HG02970 (cell line): ENCODE results near the gene NEURL1B.
"Not testable (repeated sequence)": the region's sequence is repeated elsewhere in the genome, so short reads cannot be mapped to it uniquely, and the experiment has no call there.

Source experiments
- ATAC-seq: cut with Tn5 transposase; IDR thresholded peaks from one replicate; pipeline ENCODE4 v1.9.1; 2021; ENCODE audit warnings: mild to moderate bottlenecking, moderate library complexity, moderate number of reproducible peaks; ENCODE audit not compliant: unreplicated experiment, low FRiP score

Gene NEURL1B

DNA sequence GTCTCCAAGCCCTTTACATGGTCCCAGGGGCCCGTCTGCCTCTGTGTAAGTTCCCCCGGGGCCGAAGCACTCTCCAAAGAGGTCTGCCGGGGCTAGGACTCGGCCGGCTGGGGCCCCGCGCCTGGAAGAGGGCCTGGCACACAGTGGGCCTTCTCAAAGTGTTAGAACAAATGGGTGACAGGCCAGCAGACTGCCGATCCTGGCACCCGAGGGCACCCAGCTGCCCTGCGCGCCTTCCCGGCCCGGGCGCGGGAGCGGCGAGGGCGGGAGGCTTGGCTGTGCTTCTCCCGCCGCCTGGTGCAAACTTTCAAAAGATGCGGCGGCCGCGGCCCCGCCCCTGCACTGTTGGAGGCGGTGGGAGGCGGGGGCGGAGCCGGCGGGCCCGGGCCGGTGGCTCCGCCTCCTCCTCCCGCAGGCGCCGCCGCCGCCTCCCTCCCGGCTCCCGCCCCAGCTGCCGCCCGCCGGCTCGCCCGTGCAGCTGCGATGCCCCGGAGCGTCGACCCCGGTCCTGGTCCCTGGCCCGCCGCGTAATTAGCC is at the start of gene NEURL1B:
TSS of gene NEURL1B (plus strand) at position 442 of the 537 bp plus-strand sequence. CDS start 144 bp downstream, outside the sequence.
- peak; percentile 67 for ATAC-seq

GRCh38 chr5:172591636-172592035 is 49.4 kb upstream of the NEURL1B start:
- ATAC-seq, result no peak

GRCh38 chr5:172592881-172593280 is 48.2 kb upstream of the NEURL1B start:
- ATAC-seq, result no peak

GRCh38 chr5:172593306-172593705 is 47.8 kb upstream of the NEURL1B start:
- ATAC-seq, result no peak

DNA sequence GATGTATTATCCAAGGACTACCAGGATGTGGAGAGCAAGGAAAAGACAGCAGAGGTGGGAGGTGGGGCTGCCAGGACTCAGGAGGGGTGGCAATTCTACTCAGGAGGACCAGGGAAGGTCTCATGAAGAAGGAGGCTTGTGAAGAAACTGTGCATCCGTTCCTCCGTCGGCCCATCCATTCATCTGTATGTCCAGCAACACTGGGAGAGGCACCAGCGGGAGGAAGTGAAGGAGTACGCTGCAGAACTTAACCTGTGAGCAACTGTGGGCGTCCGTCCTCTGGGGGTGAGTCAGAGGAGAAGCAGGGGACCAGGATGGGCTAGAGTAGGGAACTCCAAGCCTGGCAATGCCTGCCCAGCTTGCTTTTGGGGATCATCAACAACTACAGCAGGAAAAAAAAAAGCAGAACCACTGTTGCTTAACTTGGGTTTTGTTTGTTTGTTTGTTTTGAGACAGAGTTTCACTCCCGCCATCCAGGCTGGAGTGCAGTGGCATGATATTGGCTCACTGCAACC is 47.3 kb upstream of the NEURL1B start:
- no peak for ATAC-seq

- ATAC-seq, result no peak
These were observed 46.6 kb upstream of the NEURL1B start for GRCh38 chr5:172594431-172594830.

DNA sequence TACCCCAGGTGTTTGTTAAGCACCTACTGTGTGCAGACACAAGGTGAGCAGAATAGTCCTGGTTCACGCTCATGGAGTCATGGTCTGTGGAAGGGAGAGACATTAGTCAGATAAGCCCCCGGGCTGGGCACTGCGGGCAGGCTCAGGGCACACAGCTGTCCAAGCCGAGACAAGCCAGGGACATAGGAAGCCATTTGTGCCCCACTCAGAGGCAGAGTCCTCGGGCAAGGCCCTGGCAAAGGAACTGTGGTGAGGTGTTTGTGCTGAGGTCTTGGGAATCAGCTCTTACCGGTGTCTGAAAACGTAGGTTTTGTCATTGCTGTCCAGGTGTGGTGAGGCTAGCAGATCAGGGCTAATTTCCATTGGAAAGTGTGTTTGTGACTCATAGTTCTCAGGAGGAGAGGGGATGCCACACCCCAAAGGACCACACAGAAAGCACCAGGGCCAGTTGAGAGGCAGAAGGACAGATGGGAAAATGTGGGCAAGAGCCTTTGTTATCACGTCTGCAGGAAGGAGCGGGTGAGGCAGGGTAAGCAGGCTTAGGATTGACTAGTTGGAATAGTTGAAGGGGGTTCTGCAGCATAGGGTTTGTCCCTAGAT is 46.1 kb upstream of the NEURL1B start:
- no peak for ATAC-seq

- no peak for ATAC-seq
These were observed 45.2 kb upstream of the NEURL1B start for GRCh38 chr5:172595596-172596455.

- no peak for ATAC-seq
These were observed 44.3 kb upstream of the NEURL1B start for GRCh38 chr5:172596638-172597231.

DNA sequence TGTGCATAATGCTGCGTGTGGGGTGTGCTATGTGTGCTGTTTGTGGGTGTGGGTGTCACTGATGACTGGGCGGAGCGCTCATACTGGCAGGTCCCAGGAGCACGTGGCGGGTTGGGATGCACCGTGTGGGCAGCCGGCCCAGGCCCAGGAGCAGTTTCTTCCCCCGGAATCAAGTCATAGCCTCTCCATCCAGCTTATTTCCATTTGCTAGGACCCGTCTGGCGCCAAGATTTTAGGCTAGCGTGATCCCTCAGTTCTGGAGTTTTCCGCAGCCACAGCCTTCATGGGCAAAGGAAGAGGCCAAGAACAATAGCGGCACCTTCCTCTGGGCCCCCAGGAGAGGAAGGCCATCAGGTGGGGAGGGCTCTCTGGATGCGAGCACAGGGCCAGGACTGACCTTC is 43.3 kb upstream of the NEURL1B start:
- no peak for ATAC-seq

- ATAC-seq, result no peak
These were observed 42.5 kb upstream of the NEURL1B start for GRCh38 chr5:172598251-172599203.

DNA sequence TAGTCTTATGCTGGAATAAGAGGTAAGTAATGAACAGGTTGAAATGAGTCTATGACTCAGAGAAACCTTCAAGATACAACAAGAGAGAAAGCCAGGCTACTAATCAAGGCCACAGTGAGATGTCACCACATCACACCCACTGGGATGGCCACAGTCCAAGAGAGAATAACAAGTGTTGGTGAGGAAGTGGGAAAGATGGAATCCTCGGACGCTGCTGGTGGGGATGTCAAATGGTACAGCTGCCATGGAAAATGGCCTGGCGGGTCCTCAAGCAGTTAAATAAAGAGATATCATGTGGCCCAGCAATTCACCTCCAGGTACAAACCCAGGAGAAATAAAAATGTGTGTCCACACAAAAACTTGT is 41.9 kb upstream of the NEURL1B start:
- ATAC-seq, result no peak

GRCh38 chr5:172600571-172600970 is 40.5 kb upstream of the NEURL1B start:
- no peak for ATAC-seq

GRCh38 chr5:172601576-172601975 is 39.5 kb upstream of the NEURL1B start:
- ATAC-seq, result not testable (repeated sequence)

- ATAC-seq, result no peak
These were observed 38.3 kb upstream of the NEURL1B start for GRCh38 chr5:172602783-172603231.

DNA sequence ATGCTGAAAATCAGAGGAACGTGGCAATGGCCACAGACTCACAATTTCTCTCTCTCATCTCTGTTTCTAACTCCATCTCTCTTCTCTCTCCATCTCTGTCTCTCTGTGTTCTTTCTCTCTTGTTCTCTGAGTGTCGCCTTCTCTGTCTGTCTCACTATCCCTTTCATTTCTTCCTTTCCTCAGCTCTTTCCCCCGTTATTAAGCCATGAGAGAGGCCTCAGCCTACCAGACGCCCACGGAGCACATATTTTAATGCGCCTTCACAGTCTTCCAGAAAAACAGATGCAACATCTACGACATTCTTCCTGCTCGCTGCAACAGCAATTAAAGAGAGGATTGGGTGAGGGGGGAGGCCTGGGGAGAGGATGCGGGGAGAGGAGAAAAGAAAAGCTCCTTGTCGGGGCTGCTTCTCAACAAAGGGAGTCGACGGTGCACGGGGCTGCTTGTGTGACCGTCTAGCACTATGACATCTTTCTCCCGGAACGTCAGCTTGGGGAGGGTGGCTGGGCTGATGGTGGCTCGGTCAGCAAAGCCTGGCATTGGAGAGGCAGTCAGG is 37.7 kb upstream of the NEURL1B start:
- ATAC-seq, result no peak

GRCh38 chr5:172605466-172605865 is 35.6 kb upstream of the NEURL1B start:
- ATAC-seq, result no peak

DNA sequence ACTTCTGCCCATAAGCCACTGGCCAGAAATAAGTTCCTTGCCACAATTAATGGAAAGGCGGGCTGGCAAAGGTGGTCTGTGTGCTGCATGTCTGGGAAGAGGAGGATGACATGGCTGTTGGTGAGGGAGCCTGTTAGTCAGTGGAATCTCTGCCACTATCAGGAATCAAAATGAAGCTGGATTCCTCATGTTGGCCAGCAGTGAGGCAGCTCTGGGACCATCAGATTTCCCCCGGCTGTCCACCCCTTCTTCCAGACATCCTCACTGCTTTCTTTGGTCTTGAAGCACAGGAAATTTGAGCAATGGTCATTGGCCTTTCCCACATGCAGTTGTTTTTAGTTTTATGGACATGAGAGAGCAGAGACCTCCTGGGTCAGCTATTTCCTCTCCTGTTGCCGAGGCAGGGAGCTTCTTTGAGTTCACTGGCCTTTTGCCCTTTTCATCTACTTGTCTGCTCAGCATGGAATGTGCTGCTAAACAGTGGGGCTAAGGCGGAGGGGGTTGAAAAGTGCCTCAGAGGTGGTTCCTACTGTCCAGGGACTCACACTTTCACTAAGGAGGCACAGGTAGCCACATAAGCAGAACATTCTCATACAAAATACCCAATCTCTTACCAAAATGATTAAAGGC is 34.8 kb upstream of the NEURL1B start:
- ATAC-seq, result no peak

DNA sequence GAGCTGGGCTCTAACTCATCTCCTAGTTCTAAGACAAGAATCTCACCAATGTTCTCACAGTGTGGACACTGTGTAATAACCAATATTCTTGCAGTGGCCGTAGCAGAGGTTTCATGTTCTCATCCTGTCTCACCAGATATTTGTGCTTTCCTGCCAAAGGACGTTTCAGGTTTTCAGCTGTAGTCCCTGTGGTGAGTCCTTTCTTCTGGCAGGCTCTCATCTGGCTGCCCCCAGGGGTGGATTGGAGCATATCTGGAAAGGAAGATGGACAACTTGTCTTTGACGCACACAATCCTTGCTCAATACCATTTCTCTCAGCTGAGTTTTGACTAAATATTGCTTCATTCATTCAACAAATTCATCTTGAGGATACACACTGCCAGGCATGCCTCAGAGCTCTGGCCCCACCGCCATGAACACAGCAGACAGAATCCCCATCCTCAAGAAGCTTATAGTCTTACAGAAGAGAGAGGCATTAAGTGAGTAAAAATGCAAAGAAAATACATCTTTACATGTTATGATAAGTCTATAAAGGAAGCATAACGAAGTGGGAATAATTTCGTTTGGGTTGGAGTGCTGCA is 33.8 kb upstream of the NEURL1B start:
- ATAC-seq, result no peak
